Inflammatory macrophage treated with lipopolysaccharide for 4 hours (primary cell): ENCODE results near the gene LMTK2.
A peak's percentile ranks its signal among the peaks of the same experiment; 100 is the strongest.

ENCODE experiments used
- DNase-seq: peaks from one replicate; pipeline ENCODE4 v3.0.0-alpha.2; 2020

Gene LMTK2

DNA sequence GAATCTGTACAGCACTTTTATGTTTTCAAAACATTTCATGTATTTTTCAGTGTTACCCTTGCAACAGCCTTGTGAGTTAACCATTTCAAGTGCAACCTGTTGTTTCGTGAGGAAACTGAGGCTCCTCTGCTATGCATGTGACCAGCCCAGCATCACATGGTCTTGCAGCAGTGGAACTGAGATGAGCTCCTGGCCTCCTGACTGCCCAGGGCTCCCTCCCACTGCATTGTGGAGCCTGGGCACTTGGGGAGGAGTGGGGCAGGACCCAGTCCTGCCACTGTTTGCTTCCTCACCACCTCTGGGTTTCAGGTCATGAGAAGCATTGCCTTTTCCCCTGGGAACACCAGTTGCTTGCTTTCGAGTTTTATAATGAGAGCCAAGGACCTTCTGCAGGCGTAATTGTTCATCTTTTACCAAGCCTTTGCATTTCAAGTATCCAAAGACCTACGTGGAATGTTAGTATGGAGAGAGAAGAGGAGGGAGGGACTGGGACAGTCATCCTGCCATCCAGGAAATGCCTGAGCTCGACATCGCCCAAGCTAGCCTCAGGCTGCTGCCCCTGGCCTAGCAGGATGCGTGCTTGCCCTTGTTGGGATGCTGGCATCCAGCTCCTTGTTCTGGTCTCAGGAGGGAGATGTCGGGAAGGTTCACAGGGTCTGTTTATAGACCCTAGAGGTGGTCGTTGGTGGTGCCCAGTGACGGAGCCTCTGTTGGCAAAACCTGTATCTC is 72.3 kb downstream of the LMTK2 start:
- DNase-seq: no peak

DNA sequence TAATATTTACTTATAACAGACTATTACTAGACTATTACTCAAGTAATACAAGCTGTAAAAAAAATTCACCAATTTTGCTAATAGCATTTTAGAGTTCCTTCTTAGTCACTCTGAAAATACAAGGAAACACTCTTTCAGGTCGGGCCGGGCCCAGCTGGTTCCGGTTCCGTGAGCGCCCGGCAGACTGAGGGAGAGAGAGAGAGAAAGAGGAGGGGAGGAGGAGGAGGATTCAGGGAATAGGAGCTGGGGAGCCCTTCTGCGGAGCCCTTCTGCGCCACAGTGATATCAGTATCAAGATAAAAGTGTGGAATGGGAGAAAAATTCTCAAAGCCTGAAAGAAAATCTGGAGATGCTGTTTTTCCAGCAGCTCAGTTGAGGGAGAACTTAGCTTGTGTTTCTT is 74.1 kb downstream of the LMTK2 start:
- no peak for DNase-seq

DNA sequence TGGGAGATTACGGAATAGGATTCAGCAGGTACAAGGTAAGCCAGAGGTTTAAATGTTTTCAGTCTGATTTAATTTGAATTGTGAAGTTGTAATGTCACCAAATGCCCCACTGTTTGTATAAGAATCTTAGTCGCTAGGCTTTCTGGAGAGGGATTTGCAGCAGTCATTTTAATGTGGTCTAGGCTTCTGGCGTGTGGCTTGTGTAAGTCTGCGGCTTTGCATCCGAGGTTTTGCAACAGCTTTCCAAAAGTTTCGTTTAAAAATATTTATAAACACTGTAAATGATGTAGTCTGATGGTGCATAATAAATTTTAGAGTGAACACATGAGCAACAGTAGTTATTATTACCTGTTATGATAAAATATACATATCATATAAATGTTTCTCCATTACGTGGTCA is 78.4 kb downstream of the LMTK2 start:
- DNase-seq: peak; percentile 26

DNA sequence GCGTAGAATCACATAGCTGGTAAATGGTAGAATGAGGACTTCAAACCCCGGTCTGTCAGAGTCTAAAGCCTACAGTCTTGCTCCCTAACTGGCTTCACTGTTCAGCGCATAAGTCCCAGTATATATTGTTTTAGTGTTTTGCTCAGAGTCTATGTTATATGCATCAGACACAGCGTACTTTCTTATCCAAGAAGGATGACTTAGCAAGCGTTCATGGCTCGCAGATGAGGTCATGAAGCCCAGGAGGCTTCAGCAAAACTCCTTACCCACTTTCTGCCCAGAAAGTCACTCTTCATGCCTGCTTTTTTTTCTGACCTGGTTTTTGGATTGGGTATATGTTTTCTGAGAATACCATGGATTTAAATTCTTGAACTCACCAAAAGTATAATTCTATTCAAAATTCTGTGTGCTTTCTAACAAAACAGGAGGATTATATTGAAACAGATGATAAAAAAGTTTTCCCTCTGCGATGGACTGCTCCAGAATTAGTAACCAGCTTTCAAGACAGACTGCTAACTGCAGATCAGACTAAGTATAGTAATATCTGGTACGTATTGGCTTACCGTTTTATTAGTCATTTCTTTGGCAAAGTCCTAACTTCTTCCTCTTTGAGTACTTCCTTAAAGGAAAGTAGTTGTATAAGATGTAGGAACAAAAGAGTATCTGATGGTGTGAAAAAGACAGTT is 79.9 kb downstream of the LMTK2 start:
- peak; percentile 80 for DNase-seq

DNA sequence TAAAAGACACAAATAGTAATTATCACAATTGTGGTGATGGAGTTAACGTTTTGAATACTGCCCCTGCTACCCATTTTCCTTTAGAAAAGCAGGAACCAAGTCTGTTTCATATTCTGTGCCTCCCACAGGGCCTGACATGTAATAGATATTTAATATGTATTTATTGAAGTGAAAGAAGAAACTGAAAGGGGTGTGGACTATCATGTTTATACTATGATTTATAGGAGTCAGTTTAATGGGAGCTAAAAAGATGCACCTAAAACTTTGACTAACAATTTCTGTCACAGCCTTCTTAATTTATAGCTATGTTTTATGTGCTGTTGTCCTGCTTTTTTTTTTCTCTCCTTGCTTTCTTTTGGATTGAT is 80.5 kb downstream of the LMTK2 start:
- DNase-seq: peak; percentile 72

DNA sequence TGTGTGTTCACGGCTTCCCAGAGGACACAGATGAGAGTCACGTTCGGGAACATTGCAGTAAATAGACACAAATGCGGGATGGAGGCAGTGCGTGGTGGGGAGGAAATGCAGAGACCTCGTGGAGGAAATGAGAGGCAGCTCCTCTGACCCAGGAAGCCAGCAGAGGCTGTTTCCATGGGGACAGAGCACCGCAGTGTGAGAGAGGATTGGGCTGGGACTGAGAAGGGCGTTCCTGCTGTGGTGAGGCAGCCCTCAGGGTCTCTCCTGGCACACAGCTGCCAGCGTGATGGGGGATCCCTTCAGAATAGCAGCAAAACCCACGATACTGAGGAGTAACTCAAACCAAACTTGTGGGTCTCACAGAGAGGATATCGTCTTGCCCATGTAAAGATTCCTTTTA is 82.9 kb downstream of the LMTK2 start:
- no peak for DNase-seq

- no peak for DNase-seq
Observed at GRCh38 chr7:98191668-98192431, 85.2 kb downstream of the LMTK2 start.

GRCh38 chr7:98192781-98193457 is 86.3 kb downstream of the LMTK2 start:
- no peak for DNase-seq

DNA sequence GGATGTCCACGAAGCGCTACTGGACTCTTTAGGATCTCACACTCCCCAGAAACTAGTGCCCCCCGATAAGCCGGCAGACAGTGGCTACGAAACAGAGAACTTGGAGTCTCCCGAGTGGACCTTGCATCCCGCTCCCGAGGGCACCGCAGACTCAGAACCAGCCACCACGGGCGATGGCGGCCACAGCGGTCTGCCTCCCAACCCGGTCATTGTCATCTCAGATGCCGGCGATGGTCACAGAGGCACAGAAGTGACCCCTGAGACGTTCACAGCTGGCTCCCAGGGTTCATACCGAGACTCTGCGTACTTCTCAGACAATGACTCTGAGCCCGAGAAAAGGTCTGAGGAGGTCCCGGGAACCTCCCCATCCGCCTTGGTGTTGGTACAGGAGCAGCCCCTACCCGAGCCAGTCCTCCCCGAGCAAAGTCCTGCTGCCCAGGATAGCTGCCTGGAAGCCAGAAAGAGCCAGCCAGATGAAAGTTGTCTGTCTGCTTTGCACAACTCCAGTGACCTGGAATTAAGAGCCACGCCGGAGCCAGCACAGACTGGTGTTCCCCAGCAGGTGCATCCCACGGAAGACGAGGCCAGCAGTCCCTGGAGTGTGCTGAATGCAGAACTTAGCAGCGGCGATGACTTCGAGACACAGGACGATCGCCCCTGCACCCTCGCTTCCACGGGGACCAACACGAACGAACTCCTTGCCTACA is 87.0 kb downstream of the LMTK2 start:
- no peak for DNase-seq

- DNase-seq: no peak
Observed at GRCh38 chr7:98194186-98194585, 87.5 kb downstream of the LMTK2 start.

GRCh38 chr7:98194672-98195457 is 88.2 kb downstream of the LMTK2 start:
- DNase-seq: no peak

DNA sequence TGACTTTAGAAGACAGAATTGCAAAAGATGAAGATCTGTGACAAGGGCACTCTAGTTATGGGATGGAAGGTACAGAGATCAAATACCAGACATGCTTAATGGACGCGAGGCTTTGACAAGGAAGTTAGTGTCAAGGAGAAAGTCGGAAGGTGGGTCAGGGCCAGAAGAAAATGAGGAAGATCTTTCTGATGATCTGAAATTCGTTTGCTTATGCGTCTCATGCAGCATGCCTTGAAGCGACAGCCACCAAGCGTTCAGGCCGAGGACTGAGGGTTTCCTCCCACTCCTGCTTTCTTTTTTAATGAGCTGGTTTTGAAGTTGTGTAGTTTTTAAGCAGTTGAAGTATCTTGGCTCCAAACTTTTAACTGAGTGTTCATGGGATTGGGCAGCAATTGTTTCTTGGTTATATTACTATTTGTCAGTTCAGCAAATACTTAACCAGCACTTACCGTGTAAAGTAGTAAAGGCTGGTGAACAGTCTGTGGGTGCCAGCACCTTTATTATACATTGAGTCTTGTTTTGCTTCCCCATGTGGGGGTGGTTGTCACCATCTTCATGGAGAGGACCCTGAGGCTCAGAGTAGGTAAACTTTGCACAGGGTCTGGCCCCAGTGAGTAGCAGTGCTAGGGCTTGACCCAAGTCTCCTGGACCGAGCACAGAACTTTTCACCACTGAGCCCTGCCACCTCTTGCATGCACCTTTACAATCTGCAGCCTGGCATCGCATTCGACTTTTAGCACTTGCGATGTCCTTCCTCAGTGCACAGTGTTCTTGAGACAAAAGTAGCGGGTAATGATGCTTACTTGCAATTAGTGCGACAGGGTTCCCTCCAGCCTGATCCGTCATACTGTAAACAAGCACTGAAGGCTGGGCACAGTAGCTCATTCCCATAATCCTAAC is 90.3 kb downstream of the LMTK2 start:
- DNase-seq: no peak

- no peak for DNase-seq
Observed at GRCh38 chr7:98199131-98199530, 92.5 kb downstream of the LMTK2 start.

GRCh38 chr7:98200364-98200763 is 93.7 kb downstream of the LMTK2 start:
- DNase-seq: no peak

DNA sequence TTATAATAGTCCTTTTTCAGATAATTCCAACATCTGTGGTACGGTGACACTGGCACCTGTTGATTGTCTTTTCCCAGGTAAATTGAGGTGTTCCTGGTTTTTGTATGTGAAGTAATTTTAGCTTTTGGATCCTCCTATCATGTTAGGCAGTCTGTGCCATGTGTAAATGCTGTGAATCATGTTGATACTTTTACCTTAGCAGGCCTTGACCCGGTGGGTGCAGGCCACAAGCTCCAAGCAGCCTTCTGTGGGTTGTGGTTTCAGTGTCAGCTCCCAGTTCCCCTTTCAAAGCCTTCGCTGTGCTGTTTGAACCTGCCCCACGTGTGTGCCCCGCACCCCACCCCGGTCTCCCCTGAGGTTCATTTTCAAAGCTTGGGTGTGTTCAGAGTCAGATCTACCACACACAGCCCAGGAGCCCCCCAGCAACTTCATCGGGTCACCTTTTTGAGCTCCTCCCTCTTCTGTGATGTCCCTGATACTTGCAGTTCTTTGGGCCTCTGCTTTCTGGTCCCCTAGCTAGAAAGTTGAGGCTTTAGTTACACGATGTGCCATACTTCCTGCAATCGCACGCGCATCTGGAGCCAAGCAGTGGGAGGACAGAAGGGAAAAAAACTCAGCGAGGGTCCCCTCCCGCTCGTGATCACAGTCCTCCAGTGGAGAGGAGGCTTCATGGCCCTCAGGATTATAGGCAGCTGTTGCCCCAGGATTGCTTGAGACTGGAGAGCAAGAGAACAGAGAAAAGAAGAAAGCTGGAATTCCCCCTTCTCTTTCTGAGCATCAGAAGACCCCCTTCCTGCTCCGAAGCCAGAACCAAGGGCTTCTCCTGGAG is 95.9 kb downstream of the LMTK2 start:
- DNase-seq: peak; percentile 27

- DNase-seq: no peak
Observed at GRCh38 chr7:98203261-98203963, 96.8 kb downstream of the LMTK2 start.

DNA sequence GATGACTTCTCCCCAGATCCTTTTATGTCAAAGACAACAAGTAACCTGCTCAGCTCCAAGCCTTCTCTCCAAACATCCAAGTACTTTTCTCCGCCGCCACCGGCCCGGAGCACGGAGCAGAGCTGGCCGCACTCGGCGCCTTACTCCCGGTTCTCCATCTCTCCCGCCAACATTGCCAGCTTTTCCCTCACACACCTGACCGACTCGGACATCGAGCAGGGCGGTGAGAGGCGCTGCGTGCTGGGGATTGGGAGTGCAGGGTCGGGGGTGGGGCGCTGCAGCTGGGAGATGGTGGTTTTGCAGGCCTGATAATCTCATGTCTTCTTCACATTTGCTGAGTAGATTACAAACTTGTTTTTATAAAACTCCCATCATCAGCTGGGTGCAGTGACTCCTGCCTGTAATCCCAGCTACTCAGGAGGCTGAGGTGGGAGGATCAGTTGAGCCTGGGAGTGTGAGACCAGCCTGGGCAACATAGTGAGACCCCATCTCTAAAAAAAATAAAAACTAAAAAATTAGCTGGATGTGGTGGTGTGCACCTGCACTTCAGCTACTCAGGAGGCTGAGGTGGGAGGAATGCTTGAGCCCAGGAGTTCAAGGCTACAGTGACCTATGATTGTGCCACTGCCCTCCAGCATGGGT is 97.4 kb downstream of the LMTK2 start:
- DNase-seq: no peak

- DNase-seq: no peak
Observed at GRCh38 chr7:98204670-98205069, 98.0 kb downstream of the LMTK2 start.
